GOT3 (cell line): ENCODE results near the gene SEPHS1.
"Not testable (repeated sequence)": the region's sequence is repeated elsewhere in the genome, so short reads cannot be mapped to it uniquely, and the experiment has no call there.

Source experiments
- DNase-seq: peaks from one replicate; lab custom pipeline; 2025; ENCODE audit warnings: mixed read lengths; lab: John Stamatoyannopoulos, UW

Gene SEPHS1

DNA sequence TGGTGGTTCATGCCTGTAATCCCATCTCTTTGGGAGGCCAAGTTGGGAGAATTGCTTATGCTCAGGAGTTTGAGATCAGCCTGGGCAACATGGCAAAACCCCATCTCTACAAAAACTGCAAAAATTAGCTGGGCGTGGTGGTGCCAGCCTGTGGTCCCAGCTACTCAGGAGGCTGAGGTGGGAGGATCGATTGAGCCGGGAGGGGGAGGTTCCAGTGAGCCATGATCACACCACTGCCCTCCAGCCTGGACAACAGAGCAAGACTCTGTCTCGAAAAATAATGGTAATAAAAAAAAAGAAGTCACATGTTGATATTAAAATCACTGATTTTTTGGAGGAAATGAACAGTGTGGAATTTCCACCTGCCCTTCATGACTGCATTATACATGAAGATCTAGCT, 64.0 kb downstream of the SEPHS1 start:
- no peak for DNase-seq

DNA sequence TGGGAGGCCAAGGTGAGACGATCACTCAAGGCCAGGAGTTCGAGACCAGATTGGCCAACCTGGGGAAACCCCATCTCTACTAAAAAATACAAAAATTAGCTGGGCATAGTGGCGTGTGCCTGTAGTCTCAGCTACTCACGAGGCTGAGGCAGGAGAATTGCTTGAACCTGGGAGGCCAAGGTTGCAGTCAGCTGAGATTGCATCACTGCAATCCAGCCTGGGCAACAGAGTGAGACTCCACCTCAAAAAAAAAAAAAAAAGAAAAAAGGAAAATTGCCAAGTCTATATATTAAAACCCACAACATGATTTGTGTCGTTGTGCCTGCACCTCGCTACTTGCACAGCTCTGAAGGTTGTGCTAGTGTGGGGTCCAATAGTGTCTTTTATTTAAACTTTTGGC, 65.7 kb downstream of the SEPHS1 start:
- DNase-seq = not testable (repeated sequence)

DNA sequence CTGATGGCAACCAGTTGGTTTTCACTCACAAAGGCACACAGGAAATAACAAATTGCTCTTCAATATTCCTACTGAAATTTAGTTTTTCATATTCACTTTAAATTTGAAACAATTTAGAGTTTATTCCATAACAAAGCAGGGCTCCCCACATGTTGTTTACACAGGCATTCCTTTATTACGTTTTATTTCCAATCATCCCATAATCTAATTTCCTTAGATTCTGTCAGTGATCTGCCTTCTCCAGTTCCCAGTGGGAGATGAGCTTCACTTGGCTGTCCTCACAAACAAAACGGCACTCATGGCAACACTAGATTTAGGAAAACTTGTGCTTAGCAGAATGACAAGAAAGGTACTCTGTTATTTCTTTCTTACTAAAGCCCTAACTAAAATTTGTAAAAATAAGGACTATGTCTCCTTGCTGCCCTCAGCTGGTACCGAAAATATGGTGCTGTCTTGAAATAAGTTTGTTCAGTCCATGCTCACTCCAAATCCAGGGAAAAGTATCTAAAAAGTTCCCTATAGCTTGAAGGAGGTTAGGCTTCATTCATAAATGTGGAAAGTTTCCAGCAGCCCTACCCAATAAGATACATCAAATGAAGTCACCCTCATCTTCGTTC, 71.2 kb downstream of the SEPHS1 start:
- DNase-seq = no peak

DNA sequence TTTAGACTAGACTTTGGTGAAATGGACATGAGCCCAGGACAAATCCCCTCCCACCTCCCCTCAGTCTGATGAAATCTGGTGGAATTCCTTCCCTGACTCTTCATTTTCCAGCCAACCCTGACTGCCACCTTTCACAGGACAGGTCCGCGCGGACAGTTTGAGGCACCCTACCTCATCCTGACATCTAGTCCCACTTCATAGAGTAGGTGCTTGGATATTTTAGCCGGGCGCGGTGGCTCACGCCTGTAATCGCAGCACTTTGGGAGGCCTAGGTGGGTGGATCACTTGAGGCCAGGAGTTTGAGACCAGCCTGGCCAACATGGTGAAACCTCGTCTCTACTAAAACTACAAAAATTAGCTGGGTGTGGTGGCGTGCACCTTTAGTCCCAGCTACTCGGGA, 71.9 kb downstream of the SEPHS1 start:
- DNase-seq = not testable (repeated sequence)

DNA sequence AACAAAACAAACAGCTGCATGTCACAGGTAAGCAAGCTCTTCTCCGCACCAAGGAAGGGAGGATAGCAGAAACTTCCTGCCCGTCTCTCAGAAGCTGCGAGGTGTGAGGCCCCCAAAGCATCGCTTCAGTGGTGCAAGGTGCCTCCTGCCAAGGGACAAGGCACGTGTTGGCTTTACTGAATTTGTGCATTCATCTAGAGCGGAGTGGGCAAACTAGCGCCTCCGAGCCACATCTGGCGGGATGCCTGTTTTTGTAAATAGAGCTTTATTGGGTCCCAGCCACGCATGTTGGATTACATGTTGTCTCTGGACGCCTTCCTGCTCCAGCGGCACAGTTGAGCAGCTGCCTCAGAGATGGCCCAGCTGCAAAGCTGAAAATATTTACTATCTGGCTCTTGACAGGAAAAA, 75.9 kb downstream of the SEPHS1 start:
- no peak for DNase-seq

DNA sequence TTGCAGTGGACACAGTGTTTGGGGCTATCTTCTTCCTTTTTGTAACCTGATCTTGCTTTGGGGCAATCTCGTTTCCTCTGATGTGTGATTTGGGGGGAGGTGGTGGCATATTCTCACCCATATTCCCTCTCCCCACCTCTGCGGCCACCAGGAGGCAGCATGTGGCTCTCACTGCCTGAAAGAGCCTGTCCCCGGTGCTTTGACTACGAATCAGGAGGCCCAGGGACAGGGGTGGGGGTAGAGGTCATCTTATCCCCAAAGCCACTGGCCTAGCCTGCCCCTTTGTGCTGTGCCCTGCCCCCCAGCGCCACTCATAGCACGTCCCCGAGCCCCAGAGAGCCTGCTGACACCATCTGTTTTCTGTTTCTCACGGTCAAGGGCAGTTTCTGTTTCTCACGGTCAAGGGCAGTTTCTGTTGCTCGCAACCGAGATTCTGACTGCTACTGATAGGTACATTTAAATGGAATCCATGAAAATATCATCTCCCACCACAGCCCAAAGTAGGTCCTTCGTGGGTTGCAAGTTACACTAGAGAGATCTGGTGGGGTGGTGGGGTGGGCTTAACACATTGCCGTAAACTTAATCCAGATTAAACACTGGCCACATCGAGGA, 76.4 kb downstream of the SEPHS1 start:
- DNase-seq = no peak

DNA sequence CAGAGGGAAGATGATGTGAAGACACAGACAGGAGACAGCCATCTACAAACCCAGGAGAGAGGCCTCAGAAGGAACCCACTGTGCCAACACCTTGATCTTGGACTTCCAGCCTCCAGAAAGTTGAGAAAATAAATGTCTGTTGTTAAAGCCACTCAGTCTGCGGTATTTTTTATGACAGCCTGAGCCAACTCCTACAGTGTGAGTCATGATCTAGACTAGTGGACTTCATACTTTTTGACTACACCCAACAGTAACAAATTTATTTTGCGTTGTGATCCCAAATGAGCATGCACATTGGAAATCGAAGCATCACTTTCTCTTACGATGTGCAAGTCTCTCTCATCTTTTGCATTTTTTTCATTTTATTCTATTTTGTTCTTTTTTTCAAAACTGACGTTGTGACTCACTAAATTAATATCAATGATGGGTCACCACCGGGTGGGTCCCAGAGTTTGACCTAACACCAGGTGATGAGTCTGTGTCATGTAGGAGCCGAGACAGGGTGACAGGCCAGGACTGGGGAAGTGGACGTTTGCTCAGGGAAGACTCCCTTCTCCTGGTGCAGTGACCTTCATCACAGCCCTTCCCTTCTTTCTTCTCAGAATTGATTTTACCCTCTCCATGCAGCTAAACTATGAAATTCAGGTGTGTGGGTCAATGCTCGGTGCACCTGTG, 77.1 kb downstream of the SEPHS1 start:
- no peak for DNase-seq

DNA sequence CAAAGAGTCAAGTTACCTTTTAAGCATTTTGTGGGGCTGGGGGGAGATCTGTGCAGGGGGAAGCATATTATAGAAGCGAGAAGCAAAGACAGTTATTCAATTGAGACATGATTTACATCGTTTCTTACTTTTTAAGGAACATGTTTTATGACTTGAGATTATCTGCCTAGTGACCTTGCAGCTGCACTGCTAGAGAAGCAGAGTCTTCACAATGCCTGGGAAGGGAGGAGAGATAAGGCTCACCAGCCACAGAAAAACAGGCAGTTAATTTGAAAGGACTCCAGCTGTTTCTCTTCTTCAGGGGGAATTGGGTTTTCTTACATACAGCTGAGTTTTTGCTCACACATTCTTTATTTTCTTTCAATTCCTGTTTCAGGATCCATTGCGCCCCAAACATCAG, 79.3 kb downstream of the SEPHS1 start:
- no peak for DNase-seq

DNA sequence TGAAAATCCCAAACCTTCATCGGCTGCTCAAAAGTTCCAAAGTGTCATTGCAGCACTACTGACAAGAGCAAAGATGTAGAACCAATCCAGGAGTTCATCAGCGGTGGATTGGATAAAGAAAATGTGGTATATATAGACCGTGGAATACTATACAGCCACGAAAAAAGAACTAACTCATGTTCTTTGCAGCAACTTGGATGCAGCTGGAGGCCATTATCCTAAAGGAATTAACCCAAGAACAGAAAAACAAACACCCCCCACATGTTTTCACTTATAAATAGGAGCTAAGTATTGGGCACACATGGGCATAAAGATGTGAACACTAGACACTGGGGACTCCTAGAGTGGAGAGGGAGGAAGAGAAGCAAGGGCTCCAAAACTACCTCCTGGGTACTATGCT, 79.8 kb downstream of the SEPHS1 start:
- no peak for DNase-seq
